NCI-H1694 treated with DMSO at 0.1 percent for 48 hours (cell line): Measurements from ENCODE around the gene DDAH1.
"Not testable (repeated sequence)": the region's sequence is repeated elsewhere in the genome, so short reads cannot be mapped to it uniquely, and the experiment has no call there.

ENCODE experiments used
- DNase-seq: peaks from one replicate; lab custom pipeline; 2025; lab: John Stamatoyannopoulos, UW

The DDAH1 gene

DNA sequence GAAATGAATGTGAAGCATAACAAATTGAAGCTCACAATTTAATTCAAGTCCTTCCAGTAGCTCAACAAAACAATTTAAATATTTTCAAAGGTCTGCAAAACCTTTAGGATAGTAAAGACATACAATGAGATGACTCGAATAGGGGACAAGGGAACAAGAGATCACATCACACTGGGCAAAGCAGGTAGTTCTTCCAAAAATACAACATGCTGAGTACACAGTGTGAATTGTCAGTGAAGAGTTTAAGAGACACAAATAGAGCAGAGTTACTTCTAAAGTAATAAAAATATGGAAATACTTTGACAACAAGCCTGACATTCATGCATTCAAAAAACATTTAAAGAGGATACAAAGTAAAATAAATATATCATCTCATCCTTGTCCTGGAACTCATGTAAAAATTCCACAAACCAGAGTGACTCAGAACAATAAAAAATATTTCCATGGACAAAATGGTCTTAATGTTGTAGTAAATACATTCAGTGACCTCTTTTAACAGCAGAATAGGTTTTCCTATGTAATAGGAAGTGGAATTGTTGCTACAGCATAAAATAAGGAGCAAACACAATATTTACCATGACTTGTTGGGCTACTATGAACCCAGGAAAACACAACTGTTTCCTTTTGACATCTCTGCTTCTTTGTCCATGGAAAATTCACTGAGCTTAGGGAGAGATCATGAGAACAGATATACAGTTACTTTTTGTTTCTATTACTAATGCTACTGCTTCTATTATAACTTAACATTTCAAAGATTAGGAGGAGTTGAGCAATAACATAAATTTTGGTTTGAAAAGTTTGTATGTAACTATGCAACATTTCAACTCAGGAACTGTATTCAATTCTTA lies 104.9 kb downstream of the DDAH1 start:
- no peak for DNase-seq

DNA sequence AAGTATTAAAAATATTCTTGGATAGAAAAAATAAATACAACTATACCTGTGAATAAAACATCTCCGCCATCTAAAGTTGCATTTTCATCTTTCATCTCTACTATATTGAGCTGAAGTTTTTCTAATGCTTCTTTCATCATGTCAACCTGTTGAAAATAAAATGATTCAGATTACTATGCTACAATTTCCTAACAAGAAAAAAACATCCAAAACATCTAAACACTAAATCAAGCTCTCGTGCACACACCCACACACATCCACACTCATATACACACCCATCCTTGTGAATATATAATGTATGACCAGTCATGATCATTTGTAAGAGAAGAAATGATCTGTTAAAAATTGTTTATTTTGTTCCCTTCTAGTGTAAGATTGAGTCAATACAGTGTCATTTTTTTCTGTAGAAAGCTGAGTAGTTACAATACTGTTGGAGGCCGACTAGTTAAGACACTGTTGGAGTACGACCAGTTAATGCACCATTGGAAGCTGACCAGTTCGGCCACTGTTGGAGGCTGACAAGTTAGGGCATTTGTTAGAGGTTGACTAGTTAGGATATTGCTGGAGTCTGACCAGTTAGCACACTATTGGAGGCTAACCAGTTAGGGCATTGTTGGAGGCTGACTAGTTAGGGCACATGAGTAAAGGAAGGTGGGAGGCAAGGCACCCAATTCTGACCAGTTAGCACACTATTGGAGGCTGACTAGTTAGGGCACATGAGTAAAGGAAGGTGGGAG lies 106.1 kb downstream of the DDAH1 start:
- DNase-seq = no peak

DNA sequence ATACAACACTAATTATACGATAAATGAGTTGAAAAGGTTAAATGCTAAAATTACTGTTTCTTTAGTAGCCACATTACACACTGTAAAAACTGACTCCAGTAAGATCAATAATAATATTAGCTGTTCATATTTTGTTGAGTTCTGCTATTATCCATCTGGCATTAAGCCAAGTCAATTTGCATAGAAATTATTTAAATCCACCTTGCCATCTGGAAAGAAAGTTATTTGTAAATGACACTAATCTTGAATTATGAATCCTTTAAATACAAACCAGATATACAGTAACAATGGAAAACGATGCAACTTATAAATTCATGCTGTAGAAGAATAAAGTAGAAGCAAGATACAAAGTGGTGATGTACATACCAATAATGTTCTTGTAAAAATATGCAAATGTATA lies 107.1 kb downstream of the DDAH1 start:
- DNase-seq = no peak

GRCh38 chr1:85356130-85356529 lies 108.8 kb downstream of the DDAH1 start:
- no peak for DNase-seq

- DNase-seq = no peak
Observed at GRCh38 chr1:85352055-85352454, 112.9 kb downstream of the DDAH1 start.

GRCh38 chr1:85351202-85351828 lies 113.6 kb downstream of the DDAH1 start:
- DNase-seq = no peak

- no peak for DNase-seq
Observed at GRCh38 chr1:85349224-85349623, 115.7 kb downstream of the DDAH1 start.

DNA sequence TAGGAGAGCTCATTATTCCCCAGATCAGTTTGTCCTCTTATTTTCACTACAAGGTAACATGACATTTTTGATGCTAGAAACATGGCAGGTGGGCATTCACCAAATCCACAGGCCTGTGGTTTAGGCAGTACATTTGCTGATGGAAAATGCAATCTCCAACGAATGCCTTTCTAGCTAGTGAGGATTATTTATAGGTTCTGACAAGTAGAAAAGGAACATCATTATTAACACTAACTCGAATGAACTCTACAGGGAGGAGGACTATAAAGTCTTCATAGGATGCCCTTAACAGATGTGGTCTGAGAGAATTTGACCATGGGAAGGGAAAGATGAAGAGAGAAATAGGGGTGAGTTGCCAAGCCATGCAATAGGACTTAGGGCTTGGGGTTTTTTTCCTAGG lies 117.1 kb downstream of the DDAH1 start:
- no peak for DNase-seq

- not testable (repeated sequence) for DNase-seq
Observed at GRCh38 chr1:85347275-85347674, 117.7 kb downstream of the DDAH1 start.

- no peak for DNase-seq
Observed at GRCh38 chr1:85344256-85344694, 120.7 kb downstream of the DDAH1 start.

GRCh38 chr1:85343612-85344255 lies 121.2 kb downstream of the DDAH1 start:
- no peak for DNase-seq

DNA sequence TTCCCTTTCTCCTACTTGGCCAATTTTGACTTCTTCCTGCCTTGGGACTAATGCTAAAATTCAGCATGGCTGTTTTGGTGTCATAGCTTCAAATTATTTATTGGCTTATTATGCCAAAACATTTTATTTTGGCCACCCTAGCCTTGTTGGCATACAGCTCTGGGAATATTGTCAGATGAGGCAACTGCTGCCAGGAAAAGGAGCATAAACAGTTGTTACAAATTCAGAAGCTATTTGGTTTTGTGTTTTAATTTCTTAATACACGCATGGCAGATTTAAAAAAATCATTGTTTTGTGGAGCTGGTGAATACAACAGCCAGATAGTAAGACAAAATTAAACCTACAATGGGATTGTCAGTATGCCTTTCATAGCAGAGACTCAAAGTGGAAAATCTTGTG lies 121.7 kb downstream of the DDAH1 start:
- no peak for DNase-seq

DNA sequence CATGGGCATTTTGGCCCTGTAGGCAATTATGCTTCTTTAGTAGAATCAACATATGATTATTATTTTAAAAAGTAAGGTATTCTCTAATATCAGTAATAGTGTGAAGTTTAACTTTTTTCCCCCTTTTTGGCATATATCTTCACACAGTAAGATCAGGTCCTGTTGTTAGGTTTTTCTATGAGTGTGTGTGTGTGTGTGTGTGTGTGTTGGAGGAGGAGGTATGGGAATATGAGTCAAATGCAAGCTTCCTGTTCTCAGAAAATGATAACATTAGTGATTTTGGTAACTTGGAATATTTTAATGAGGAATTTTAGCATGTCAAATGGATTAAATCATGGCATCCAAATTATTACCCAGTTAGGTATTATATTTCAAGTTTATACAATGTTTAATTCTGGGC lies 122.8 kb downstream of the DDAH1 start:
- no peak for DNase-seq

DNA sequence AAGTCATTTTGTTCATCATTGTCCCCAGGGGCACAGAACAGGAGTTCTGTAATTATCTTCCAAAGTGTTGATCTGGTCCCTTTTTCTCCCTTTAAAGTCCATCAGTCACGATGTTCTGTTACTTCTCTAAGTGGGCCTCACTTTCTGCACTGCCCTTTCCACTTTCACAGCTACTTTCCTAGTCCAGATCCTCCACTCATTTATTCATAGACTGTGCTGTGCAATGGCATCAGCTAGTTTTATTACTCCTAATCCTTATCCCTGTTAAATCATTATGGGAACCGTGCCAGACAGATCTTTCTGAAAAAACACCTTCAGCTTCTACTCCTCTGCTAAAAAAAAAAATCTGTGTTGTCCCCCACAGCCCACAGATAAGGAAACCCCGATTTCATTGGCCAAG lies 124.5 kb downstream of the DDAH1 start:
- DNase-seq = no peak

DNA sequence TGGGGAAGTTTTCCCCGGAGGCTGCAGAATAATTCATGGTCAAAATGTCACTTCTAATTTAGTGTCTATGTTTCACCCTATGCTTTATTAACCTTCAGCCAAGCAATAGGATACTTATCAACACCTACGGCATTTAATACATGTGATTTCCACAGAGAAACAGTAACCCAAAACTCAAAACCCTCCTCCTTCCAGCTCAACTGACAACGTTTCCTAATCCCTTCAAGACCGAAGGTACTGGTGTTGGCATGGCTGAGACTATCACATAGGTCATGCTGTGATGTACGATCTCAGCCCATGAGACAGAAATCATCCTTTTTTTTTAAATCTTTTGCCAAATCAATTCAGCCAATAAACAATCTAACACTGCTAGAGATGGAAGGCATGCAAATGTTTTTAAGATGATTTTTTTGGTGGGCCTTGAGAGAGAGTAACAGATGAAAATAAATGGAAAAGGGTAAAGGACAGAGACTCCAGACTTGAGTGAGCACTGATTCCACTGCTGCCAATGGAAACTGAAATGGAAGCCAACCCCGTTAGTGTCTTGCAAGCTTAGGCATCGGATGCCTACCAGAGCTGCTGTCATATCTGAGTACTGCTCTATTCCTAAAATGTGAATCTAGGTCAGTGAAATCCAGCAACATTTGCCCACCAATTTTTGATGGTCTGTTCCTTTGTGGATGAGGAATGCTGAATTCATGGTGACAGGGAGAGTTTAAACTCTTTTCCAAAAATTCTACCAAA lies 125.1 kb downstream of the DDAH1 start:
- DNase-seq = no peak

DNA sequence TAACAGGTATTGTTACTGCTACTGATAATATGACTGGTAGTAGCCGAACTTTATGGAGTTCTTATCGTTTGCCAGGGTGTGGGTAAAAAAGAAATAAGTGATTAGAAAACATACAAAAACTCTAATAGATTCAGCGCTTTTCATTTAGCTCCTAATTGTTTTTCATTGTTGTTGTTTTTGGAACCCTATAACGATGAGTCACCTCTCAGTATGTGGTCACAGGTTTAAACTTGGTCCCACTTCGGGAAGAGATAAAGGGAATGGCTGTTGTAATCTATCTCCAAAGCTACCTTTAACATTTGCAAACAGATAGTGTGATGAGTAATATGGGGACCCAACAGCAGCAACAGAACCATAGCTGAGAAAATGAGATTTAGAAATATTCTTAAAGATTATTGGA lies 125.9 kb downstream of the DDAH1 start:
- no peak for DNase-seq

GRCh38 chr1:85334962-85335361 lies 130.0 kb downstream of the DDAH1 start:
- no peak for DNase-seq

DNA sequence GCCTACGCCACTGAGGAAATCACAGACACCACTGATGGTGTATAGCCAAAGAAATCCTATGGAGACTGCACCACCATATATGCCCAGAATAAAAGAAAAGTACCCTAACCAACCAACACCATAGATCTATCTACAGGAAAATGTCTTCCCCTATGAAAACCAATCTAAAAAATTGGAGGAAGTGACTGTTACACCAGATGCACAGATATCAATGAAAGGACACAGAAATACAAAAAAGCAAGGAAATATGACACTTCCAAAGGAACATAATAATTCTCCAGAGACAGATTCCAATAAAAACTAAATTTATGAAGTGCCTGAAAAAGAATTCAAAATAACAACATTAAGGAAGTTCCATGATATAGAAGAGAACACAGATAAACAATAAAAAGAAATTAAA lies 131.8 kb downstream of the DDAH1 start:
- DNase-seq = no peak

DNA sequence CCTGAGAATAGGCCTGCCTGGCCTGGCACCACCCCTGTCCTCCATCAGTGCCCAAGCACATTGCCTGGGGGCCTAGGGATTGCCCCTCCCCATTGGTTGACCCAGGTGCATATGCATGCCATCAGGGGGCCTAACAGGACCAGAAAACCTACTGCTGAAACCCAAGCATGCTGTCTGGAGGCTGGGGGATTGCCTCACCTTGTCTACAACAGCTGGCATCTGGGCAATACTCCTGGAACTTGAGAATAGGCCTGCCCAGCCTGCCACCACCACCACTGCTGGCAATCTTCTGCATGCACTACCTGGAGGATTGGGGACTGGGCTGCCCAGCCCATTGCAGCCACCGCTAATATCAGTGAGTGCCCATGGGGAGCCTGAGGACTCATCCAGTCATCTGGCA lies 132.4 kb downstream of the DDAH1 start:
- no peak for DNase-seq

DNA sequence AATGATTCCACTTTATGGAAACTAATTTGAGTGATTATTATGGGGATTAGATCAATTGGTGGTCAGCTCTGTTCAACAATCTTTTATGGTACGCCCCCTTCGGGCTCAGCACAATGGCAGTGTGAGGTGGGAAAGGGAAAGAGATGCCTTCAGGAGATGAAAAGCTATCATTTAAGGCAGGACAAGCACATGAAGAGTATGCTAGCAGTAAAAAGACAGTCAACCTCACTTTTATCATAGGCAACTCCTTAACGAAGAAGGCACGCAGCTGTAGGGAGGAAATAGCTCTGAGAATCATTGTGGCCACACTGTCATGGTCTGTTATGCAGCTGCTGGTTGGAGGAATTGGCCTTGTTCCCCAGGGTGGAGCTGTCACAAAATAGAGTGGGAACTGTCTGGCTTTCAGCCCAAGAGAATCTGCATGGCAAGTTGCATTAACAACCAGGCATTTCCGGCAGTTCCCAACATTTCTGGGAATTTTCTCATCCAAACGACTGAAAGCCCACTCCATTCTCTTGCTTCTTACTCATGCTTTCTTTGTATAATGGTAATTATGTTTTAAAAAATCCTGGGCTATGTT lies 134.2 kb downstream of the DDAH1 start:
- no peak for DNase-seq

- DNase-seq = no peak
Observed at GRCh38 chr1:85330214-85330631, 134.7 kb downstream of the DDAH1 start.
